ENCODE measurements around the gene VAMP4.
"Not testable (repeated sequence)": the region's sequence is repeated elsewhere in the genome, so short reads cannot be mapped to it uniquely, and the experiment has no call there.

VAMP4 gene

GRCh38 chr1:171693541-171693940, 48.3 kb downstream of the VAMP4 start:
- not testable (repeated sequence) for DNase-seq

- no peak for DNase-seq
Measured at GRCh38 chr1:171683870-171684269, 58.0 kb downstream of the VAMP4 start.

GRCh38 chr1:171680339-171680738, 61.5 kb downstream of the VAMP4 start:
- DNase-seq: no peak

- DNase-seq: no peak
Measured at GRCh38 chr1:171676823-171677222, 65.0 kb downstream of the VAMP4 start.

- DNase-seq: no peak
Measured at GRCh38 chr1:171674431-171675405, 67.1 kb downstream of the VAMP4 start.

- DNase-seq: no peak
Measured at GRCh38 chr1:171670739-171671138, 71.1 kb downstream of the VAMP4 start.

- DNase-seq: no peak
Measured at GRCh38 chr1:171668372-171668771, 73.5 kb downstream of the VAMP4 start.

GRCh38 chr1:171666114-171666769, 75.6 kb downstream of the VAMP4 start:
- no peak for DNase-seq

- DNase-seq: no peak
Measured at GRCh38 chr1:171664976-171665375, 76.9 kb downstream of the VAMP4 start.

- DNase-seq: no peak
Measured at GRCh38 chr1:171663854-171664575, 77.8 kb downstream of the VAMP4 start.

GRCh38 chr1:171663036-171663853, 78.6 kb downstream of the VAMP4 start:
- no peak for DNase-seq

GRCh38 chr1:171661076-171661650, 80.7 kb downstream of the VAMP4 start:
- DNase-seq: no peak

GRCh38 chr1:171656206-171656605, 85.7 kb downstream of the VAMP4 start:
- not testable (repeated sequence) for DNase-seq

- no peak for DNase-seq
Measured at GRCh38 chr1:171655746-171656116, 86.1 kb downstream of the VAMP4 start.

GRCh38 chr1:171654942-171655745, 86.7 kb downstream of the VAMP4 start:
- no peak for DNase-seq

GRCh38 chr1:171654201-171654941, 87.5 kb downstream of the VAMP4 start:
- no peak for DNase-seq

GRCh38 chr1:171653796-171654195, 88.1 kb downstream of the VAMP4 start:
- no peak for DNase-seq

- no peak for DNase-seq
Measured at GRCh38 chr1:171652234-171652822, 89.5 kb downstream of the VAMP4 start, which contains the start of gene MYOC. MYOC (minus strand) TSS chr1:171652688; CDS start chr1:171652611, 77 bp downstream.
